GM08714 (cell line): ENCODE results near the gene PACSIN1.

ENCODE experiments used
- H3K4me3 ChIP-seq: fragments of 200-500 bp; sonication (Bioruptor generic); 2 replicates; pipeline ENCODE4 v1.5.1; 2014; ENCODE audit warnings: mild to moderate bottlenecking, low read length, inconsistent platforms
- ZNF274 ChIP-seq: IDR thresholded peaks from 2 replicates; pipeline ENCODE4 v1.6.1; 2012; ENCODE audit warnings: mild to moderate bottlenecking, low read depth, low read length

PACSIN1 gene

DNA sequence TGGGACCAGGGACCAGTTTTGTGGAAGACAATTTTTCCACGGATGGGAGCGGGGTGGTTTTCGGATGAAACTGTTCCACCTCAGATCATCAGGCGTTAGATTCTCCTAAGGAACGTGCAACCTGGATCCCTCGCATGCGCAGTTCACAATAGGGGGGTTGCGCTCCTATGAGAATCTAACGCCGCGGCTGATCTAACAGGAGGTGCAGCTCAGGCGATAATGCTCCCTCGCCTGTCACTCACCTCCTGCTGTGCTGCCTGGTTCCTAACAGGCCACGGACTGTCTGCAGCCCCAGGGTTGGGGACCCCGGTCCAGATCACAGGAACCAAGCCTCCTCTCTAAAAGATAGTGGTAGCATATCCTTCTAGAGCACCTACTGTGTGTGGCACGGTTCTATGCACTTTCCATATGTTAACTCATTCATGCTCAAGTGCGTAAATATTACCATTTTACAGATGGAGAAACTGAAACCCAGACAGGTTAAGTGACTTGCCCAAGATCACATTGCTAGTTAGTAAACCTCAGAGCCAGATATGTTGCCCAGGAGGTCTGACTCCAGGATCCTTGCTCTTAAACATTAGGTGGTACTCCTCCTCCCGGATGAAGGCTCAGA, 65.0 kb downstream of the PACSIN1 start:
- no peak overlapping the region; the same call in 1 of the 2 replicates for H3K4me3 ChIP-seq

DNA sequence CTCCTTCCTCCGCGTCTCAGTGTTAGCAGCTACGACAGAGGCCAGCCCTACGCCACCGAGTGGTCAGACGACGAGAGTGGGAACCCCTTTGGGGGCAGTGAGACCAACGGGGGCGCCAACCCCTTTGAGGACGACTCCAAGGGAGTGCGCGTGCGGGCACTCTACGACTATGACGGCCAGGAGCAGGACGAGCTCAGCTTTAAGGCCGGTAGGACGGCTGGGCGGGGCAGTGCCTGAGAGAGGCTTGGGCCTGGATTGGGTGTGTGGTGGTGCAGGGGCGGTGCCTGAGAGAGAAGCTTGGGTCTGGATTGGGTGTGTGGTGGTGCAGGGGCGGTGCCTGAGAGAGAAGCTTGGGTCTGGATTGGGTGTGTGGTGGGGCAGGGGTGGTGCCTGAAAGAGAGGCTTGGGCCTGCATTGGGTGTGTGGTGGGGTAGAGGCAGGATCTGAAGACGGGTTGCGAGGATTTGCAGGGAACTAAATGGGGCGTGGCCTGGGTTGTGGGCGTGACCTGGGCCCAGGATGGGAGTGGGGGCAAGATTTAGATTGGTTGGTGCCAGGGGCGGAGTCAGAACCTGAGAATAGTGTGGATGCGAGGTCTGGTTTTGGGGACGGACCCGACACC, 65.8 kb downstream of the PACSIN1 start:
- peak overlapping the region; percentile 22; the same call in 1 of the 2 replicates for H3K4me3 ChIP-seq
- TF ChIP-seq ZNF274: no peak

More for the DNA sequence above, 65.0 kb downstream of the PACSIN1 start:
- no peak for TF ChIP-seq ZNF274

- H3K4me3 ChIP-seq: peak overlapping the region; percentile 8; the same call in 1 of the 2 replicates
These were observed 66.4 kb downstream of the PACSIN1 start for GRCh38 chr6:34532230-34532629.

DNA sequence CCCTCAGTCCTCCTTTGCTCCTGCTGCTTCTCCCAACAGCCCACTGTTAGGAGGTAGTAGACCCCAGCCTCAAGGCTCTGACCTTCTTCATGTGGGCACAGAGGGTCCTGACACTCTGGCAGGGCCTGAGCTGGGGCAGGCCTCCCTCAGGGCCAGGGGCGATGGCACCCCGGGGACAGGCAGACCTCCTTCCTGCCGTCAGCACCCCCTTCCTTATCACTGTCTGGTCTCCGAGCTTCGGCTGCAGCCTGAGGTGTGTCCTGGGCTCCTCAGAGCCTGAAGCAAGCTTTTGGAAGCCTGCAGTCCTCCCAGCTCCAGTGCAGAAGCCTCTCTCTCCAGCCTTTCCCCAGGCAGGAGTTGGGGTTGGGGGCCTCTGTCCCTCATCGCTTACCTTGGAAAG, 68.3 kb downstream of the PACSIN1 start:
- TF ChIP-seq ZNF274: no peak
- H3K4me3 ChIP-seq: no peak overlapping the region

More at GRCh38 chr6:34532230-34532629, 66.4 kb downstream of the PACSIN1 start:
- TF ChIP-seq ZNF274: no peak

GRCh38 chr6:34534656-34535055, 68.8 kb downstream of the PACSIN1 start:
- TF ChIP-seq ZNF274: no peak
- no peak overlapping the region for H3K4me3 ChIP-seq

- TF ChIP-seq ZNF274: no peak
These were observed 69.3 kb downstream of the PACSIN1 start for GRCh38 chr6:34535199-34535598.

GRCh38 chr6:34535646-34536045, 69.8 kb downstream of the PACSIN1 start:
- no peak overlapping the region for H3K4me3 ChIP-seq
- TF ChIP-seq ZNF274: no peak

More at GRCh38 chr6:34535199-34535598, 69.3 kb downstream of the PACSIN1 start:
- H3K4me3 ChIP-seq: no peak overlapping the region

GRCh38 chr6:34536251-34536958, 70.5 kb downstream of the PACSIN1 start:
- no peak overlapping the region for H3K4me3 ChIP-seq
- no peak for TF ChIP-seq ZNF274

- no peak overlapping the region for H3K4me3 ChIP-seq
- no peak for TF ChIP-seq ZNF274
These were observed 71.3 kb downstream of the PACSIN1 start for GRCh38 chr6:34536959-34537848.

DNA sequence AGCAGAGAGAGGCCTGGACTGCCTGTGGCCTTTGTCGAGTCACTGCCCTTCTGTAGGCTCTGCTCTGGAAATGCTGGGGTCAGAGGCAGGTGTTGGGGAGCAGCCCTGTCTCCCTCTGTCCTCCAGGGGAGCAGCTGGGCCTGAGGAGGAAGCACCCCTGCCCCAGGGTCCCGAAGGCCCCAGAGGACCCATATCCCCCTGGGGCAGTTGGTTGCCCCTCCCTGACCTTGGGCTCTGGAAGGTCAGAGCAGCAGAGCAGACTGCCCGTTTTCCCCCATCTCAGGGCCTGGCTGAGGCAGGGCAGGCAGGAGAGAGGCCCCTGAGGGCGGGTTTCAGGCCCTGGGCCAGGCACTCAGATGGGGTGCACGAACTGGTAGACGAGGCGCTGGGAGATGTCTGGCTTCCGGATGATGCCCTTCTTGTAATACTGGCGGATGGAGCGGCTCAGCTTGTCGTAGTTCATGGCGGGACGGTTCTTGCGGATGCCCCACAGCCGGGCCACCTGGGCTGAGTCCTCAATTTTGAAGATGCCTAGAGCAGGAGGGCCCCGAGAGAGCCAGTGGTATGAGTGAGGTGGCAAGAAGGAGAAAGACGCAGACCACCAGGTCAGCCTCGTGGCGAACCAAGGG, 72.2 kb downstream of the PACSIN1 start:
- TF ChIP-seq ZNF274: no peak

GRCh38 chr6:34538581-34538980, 72.7 kb downstream of the PACSIN1 start:
- TF ChIP-seq ZNF274: no peak
- H3K4me3 ChIP-seq: no peak overlapping the region

More for the DNA sequence above, 72.2 kb downstream of the PACSIN1 start:
- H3K4me3 ChIP-seq: no peak overlapping the region

DNA sequence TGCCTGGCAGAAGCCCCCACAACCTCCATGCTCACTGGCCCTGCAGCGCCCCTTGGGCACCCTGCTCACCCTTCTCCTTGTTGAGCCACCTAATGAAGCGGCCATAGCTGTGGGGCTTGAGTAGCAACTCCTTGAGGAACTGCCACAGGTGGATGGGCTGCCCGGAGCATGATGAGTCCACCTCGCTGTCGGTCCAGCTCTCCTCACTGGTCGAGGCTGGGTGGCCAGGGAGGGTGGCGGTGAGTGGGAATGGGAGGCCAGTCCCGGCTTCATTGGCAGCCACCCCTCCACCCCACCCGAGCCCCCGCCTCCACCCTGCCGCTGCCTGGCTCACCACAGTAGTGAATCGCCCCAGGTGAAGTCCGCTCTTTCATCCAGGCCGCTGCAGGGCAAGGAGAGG, 73.3 kb downstream of the PACSIN1 start:
- TF ChIP-seq ZNF274: no peak
- no peak overlapping the region for H3K4me3 ChIP-seq

GRCh38 chr6:34540222-34540621, 74.3 kb downstream of the PACSIN1 start:
- no peak overlapping the region for H3K4me3 ChIP-seq
- TF ChIP-seq ZNF274: no peak

DNA sequence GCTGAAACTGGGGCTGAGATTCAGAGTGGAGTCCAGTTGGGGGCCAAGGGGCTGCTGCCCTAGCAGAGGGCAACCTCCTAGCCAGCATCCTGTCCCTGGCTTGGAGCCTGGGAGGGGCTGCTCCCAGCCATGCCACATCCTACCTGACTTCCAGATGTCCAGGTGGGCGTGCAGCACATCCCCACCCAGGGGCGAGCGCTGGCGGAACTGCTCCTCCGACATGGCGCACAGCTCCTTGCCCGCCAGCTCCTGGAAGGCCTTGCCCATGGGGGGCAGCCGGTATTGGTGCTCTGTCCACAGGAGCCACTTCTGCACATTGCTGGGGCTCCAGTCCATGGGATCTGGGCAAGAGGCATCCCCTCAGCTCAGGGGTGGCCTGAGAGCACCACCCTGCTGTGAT, 75.0 kb downstream of the PACSIN1 start:
- H3K4me3 ChIP-seq: no peak overlapping the region
- TF ChIP-seq ZNF274: no peak

DNA sequence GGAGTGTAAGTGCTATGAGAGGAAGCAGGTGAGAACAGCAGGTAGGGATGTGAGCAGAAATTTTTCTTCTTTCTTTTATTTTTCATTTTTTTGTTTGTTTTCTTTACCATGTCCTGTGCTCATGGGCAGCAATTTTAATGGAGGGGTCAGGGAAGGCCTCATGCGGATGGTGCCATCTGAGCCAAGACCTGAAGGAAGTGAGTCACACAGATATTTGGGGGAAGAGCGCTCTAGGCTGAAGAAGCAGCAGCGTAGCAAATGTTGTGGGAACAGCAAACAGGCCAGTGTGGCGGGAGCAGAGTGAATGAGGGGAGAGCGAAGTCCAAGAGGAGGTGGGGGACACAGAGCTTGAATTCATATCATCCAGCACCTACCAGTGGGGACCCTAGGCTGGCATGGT, 77.5 kb downstream of the PACSIN1 start:
- no peak for TF ChIP-seq ZNF274

More for the DNA sequence above, 77.5 kb downstream of the PACSIN1 start:
- H3K4me3 ChIP-seq: no peak overlapping the region
